Activated CD8-positive, alpha-beta memory T cell treated with anti-CD3 and anti-CD28 coated beads for 1 hour (primary cell): ENCODE results near the gene TEX53.

Experiments
- DNase-seq, 2 donors: peaks; one replicate each; pipeline ENCODE4 v3.0.0-alpha.2; 2020; ENCODE audit warnings: low read depth in 1 of 2; ENCODE audit errors: extremely low read depth in 1 of 2

Gene TEX53

DNA sequence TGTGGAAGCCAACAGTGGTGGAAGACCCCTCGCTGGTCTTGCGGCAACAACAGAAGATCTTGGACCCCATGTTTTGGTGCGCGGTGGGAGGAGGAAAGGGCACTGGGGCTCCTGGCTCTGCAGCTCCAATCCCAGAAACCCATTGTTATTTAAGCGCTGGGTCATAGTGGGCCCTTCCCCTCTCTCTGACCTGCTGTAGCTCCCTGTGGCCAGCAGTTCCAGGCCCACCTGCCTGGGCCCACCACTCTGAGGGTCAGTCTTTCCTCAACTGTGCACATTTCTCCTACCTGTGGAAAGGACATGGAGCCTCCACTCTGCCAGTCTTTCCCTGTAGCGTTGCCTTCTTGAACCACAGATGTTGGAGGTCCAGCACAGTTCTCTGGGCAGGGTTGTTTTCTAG, at the start of gene TEX53:
Gene TEX53 (minus strand): TSS at position 101 of the 400 bp plus-strand sequence. CDS start 31 bp downstream, at position 70.
- no peak for DNase-seq

DNA sequence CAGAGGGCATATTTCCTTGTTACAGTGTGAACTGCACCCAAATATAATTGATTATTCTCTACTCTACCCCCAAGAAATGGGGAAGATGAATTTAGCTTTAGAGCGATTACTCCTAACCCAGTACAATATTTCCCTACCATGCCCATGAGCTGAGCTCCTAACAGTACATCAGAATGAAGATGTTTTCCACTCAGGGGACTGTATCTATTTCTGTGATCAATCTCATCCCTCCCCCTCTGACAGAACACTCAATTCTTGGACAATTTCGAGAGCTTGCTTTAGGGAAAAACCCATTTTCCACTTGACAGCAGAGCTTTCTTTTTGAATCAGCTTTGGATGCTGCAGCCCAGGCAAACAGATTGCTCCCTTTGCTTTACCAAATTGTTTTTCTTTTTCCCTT, 49.1 kb upstream of the TEX53 start:
- no peak for DNase-seq

GRCh38 chr9:114701988-114702387, 44.4 kb upstream of the TEX53 start:
- DNase-seq, result no peak

DNA sequence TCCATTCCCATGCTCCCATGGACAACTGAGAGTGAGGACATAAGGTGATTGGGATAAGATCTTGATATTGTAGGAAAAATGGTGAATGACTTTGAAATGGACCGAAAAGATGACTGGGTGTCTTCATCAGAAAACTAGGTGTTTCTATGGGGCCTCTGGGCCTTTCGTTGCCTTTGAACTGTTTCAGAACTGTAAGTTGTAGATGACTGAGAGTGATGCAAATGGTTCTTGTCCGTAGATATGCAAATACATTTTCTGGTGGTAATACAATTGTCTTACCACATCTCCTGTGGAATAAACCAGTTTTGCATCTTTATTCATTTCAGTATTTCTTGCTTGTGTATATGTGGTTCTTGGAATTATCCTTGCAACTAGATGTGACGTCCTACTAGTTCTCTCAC, 40.3 kb upstream of the TEX53 start:
- DNase-seq, result no peak

DNA sequence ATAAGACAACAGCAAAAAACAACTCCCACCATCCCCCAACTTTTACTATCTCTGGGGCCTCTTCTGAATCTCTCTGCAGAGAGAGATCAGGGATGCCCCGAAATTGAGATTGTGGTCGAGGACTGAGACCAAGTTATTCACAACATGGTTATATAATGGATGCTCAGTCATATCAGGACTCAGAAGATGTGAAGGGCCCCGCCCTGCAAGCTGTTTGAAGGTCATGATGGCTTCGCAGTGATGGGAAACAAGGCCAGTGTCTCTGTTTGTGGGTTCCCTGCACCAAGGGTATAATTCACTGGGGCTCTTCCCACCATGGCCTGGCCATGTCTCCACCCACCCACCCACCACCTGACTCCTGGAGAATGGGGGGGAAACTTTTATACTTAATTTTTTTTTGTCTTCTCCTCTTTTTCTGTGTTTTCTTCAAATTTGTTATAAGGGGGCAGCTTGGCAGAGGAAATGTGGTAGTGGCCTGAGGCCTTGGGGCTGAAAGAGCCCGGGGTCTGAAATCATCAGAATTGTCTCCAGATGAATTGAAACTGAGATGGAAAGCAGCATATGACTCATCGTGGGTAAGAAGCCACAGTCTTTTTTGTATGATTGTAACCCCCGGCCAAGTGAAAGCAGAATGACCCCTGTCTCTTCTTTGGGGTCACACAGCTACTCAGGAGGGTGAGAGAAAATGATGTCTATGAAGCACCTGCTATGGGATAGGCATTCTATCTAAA, 39.4 kb upstream of the TEX53 start:
- DNase-seq, result no peak

DNA sequence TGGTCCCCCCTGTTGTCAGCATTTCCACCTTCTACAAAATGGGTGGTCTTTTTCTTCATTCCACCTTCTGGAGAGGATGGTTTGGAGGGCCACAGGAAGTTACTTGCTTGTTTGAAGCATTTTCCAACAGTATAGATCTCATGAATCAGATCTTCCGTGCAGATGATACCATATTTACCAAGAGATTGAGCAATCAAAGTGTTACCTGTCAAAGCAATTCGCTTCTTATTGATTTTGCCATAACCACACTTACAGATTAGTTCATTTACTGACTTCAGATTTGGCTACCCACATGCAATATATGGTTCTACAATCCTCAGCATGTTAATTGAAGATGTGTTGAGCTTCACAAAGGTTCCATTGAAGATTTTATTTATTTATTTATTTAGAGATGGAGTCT, 38.3 kb upstream of the TEX53 start:
- no peak for DNase-seq

GRCh38 chr9:114694719-114695269, 37.2 kb upstream of the TEX53 start:
- no peak for DNase-seq

DNA sequence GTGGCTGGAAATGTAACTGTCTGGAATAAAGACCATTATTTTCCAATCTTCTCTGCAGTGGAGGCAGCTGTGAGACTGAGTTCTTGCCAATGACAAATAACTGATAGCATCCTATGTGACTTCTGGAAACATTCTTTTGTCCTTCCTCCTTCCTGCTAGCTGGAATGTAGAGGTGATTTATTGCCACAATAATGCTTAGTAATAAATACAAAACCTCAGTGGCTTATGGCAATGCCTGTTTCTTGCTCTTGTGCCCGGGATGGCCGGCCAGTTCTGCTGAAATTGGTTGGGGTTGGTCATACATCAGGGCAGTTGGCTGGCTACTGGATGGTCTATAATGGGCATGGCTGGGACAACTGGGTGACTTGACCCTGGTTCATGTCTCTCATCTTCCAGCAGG, 36.5 kb upstream of the TEX53 start:
- DNase-seq, result no peak

GRCh38 chr9:114693248-114693855, 35.7 kb upstream of the TEX53 start:
- DNase-seq, result no peak

DNA sequence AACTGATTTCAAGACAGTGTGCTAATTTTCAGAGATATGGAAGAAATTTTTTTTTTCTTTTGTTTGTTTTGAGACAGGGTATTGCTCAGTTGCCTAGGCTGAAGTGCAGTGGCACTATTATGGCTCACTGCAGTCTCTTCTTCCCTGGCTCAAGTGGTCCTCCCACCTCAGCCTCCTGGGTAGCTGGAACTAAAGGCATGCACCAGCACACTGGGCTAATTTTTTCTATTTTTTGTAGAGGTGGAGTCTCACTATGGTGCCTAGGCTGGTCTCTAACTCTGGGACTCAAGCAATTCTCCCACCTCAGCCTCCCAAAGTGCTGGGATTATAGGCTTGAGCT, 34.3 kb upstream of the TEX53 start:
- no peak for DNase-seq

DNA sequence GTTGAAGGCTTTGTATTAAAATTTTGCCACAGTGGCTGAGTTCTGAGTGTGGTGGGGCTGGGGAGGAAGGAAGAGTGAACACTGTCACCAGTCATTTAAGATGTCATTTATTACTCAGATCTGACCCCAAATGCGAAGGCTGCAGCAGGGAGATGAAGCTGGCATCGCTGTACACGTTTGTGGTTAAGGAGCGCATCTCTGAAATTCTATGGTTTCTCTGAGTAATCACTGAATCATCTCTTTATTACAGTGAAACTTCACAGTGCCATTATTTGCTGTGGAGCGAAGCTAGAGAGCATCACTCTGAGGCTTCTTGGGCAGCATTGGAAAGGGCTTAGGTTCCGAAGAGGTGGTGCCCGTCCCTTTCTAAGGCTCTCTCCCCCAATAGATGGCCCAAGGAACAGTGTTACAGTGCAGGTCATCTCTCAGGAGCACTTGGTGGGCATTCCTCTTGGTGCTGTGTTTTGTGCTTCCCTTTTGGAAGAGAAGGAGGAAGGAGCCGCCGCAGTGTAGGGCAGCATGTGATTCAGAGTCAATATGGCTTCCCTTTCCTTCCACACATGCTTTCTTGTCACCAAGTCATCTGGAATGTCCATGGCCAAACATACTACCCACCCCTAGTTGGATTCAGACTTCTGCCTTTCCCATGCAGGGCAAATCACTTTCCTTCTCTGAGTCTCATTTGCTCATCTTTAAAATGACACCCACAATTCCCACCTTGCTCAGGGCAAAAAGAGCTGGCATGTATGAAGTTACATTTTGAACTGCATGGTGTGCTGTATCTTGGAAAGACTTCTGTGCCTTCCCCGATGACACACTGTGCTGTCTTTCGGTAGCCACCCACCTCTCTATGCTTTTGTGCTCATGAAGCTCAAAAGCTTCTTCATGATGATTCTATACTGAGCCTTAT, 33.7 kb upstream of the TEX53 start:
- DNase-seq, result peak; percentile 25 to 34

GRCh38 chr9:114690308-114690707, 32.7 kb upstream of the TEX53 start:
- no peak for DNase-seq

GRCh38 chr9:114689813-114690212, 32.2 kb upstream of the TEX53 start:
- DNase-seq, result no peak

- no peak for DNase-seq
Observed at GRCh38 chr9:114688909-114689610, 31.5 kb upstream of the TEX53 start.

- no peak for DNase-seq
Observed at GRCh38 chr9:114688379-114688778, 30.8 kb upstream of the TEX53 start.

DNA sequence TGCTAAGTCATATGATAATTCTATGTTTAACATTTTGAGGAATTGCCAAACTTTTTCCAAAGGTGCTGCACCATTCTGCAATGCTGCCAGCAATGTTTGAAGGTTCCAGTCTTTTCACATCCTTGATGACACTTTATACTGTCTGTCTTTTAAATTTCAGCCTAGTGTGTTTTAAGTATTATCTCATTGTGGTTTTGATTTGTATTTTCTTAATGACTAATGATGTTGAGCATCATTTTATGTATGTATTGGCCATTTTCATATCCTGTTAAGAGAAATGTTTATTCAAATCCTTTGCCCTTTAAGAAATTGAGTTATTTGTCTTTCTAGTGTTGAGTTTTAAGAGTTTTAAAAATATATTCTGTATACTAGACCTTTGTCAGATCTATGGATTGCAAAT, 29.4 kb upstream of the TEX53 start:
- no peak for DNase-seq

- no peak for DNase-seq
Observed at GRCh38 chr9:114685951-114686350, 28.3 kb upstream of the TEX53 start.

DNA sequence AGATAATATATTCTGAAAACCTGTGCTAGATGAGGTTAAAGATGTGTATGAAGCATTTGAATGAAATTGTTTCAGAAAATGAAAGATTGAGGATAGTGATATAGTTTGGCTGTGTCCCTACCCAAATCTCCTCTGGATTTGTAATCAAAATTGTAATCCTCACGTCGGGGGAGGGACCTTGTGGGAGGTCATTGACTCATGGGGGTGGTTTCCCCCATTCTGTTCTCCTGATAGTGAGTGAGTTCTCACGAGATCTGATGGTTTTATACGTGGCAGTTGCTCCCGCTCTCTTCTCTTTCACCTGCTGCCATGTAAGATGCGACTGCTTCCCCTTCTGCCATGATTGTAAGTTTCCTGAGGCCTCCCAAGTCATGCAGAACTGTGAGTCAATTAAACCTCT, 26.4 kb upstream of the TEX53 start:
- DNase-seq, result no peak

GRCh38 chr9:114682846-114683245, 25.2 kb upstream of the TEX53 start:
- DNase-seq, result no peak

DNA sequence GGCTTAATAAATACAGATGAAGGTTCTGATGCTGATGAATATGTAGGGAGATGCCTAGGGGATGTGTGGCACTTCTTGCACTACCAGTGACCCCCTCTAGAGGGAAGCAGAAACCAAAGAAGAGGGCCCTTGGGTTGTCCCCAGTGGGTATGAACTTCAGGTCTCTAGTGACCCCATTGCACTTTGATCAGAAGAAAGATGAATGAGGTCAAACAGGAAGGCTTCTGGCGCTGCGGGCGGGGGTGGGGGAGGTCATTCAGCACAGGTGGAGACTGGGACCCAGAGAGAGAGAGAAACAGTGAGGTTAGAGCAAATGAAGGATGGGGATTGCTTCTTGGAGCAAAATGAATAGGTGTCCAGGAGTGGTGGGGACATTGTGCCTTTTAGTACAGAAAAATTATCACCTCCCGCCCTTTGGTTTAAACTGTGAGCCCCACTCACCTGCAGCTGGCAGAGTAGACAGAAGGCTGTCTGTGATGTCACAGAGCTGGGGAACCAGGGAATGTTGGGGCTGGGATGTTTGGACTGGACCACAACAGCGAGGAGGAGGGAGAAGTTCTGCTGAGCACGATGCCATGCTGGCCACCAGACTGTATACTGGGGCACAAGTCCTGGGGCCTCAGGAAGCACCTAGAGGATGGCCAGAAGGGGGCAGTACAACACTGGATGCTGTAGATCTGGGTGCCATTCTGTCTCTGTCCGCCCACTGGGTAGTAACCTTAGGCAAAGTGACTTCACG, 24.2 kb upstream of the TEX53 start, which contains the start of gene TEX48:
Gene TEX48 (minus strand): TSS at position 599 of the 739 bp plus-strand sequence. CDS start 10,469 bp downstream, outside the sequence.
- DNase-seq, result peak; percentile 50 to 51
